ENCODE results near the gene DYNC1H1.
A peak's percentile ranks its signal among the peaks of the same experiment; 100 is the strongest.

DYNC1H1 gene

DNA sequence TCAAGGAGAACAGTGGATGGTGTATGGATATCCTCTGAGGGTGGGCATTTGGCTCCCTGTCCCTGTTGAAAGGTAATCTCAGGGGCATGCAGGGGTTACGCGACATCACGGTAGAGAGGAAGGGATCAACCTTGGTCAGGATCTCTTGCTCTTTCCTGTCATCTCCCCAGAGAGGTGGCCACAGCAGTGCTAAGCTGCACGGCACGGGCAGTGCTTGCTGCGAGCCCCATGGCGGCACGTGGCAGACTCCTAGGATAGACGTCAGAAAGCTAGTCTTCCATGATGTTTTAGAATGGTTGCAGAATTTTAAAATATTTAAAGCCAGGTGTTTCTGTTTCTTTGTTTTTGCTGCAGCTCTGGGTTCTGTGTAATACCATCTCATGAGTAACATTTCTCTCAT, 41.0 kb downstream of the DYNC1H1 start:
- DNase-seq, result no peak

DNA sequence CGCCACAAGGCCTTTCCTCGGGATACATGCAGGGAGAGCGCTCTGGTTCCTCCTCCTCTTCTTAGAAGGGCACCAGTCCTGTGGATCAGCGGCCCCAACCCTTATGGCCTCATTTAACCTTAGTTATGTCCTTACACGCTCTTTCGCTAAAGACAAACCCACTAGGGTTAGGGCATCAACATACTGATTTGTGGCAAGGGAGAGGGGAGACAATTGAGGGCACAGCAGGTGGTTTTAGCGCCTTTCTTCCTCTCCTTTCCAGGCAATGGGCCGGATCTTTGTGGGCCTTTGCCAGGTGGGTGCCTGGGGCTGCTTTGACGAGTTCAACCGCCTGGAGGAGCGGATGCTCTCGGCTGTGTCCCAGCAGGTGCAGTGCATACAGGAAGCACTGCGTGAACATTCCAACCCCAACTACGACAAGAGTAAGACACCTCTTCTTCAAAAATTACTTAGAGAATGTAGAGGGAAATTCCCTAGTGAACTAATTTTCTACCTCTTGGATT, 43.6 kb downstream of the DYNC1H1 start:
- no peak for DNase-seq

DNA sequence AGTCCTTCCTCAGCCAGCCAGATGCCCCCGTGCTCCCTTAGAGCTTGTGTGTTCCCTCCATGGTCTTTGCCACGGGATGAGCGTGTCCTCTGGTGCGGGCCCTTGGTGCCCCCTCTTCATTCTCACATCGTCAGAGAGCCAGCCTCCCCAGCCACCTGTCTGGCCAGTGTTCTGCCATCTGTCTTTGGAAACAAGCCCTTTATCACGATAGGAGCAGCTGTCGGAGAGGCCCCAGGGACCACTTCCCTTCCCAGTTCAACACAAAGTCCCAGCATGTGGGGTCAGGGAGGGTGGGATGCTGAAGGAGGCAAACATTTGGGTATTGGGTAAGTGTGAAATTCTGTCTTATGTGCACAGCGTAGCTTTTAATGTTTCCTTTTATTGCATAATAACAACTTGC, 44.5 kb downstream of the DYNC1H1 start:
- DNase-seq, result no peak

DNA sequence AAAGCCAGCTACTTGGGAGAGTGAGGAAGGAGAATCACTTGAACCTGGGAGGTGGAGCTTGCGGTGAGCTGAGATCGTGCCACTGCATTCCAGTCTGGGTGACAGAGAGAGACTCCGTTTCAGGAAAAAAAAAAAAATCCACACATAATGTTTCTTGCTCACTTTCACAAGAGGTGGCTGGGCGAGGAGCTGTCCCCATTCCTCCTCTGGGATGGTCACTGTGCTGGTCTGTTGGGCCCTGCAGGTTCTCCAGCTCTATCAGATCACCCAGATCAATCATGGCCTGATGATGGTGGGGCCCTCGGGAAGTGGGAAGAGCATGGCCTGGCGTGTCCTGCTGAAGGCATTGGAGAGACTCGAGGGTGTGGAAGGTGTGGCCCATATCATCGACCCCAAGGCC, 47.3 kb downstream of the DYNC1H1 start:
- no peak for DNase-seq

DNA sequence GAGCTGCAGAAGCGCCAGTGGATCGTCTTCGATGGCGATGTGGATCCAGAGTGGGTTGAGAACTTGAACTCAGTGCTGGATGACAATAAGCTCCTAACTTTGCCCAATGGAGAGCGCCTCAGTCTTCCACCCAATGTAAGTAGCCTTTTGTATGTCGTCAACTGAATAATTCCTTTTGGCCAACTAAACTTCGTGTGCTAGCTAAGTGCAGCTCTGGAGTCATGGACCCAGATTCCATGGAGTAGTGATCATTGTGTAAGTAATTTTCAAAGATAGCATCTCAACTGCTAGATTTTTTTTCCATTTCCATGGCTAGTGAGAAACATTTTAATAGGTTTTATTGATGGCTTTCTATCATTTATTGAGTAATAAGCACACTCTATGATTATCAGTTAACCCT, 48.0 kb downstream of the DYNC1H1 start:
- no peak for DNase-seq

DNA sequence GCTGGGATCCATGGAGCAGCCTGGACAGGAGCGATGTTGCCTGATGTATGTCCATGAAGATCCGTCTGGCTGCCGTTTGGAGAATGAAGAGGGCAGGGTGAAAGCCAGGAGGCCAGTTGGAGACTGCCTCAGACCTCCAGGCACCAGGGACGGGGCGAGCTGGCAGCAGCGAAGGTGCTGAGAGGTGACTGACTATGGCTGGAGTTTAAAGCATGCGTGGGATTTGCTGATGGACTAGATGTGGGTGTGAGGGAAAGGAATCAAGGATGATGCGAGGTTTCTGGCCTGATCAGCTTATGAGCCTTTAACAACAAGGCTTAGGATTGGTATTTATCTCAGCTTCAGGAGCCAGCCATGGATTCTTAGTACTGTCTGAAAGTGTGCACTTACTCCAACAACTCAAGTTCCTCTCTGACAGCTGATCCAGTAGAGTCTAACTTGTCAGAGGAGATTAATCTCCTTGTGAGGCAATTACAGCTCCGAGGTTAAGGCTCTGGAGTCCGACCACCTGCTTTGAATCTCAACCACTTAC, 49.4 kb downstream of the DYNC1H1 start:
- DNase-seq, result no peak

DNA sequence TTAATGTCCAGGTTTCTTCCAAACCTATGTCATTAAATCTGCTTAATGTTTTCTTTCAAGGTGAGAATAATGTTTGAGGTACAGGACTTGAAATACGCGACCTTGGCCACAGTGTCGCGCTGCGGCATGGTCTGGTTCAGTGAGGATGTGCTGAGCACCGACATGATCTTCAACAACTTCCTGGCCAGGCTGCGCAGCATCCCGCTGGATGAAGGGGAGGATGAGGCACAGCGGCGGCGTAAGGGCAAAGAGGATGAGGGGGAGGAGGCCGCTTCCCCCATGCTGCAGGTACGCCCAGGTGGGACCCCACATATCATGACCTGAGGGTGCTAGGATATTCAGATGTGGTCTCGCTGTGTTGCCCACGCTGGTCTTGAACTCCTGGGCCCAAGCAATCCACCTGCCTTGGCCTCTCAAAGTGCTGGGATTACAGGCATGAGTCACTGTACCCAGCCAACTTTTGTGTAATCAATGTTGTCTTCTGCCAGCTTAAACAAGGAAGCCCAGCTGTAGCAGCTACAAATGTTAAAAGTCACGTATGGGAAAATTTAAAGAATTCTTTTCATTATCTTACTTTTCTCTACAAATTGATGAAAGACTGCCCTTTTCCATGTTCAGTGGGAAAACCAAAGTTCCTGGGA, 50.8 kb downstream of the DYNC1H1 start:
- no peak for DNase-seq

DNA sequence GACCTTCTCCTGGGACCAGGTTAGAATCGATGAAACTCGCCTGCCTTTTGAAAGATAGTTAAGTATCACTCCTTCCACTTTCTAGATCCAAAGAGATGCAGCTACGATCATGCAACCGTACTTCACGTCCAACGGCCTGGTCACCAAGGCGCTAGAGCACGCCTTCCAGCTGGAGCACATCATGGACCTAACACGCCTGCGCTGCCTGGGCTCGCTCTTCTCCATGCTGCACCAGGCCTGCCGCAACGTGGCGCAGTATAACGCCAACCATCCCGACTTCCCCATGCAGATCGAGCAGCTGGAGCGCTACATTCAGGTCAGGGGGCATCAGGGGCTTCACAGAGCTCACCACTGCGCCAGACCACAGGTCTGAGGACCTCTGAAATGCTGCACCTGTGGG, 51.4 kb downstream of the DYNC1H1 start:
- no peak for DNase-seq

DNA sequence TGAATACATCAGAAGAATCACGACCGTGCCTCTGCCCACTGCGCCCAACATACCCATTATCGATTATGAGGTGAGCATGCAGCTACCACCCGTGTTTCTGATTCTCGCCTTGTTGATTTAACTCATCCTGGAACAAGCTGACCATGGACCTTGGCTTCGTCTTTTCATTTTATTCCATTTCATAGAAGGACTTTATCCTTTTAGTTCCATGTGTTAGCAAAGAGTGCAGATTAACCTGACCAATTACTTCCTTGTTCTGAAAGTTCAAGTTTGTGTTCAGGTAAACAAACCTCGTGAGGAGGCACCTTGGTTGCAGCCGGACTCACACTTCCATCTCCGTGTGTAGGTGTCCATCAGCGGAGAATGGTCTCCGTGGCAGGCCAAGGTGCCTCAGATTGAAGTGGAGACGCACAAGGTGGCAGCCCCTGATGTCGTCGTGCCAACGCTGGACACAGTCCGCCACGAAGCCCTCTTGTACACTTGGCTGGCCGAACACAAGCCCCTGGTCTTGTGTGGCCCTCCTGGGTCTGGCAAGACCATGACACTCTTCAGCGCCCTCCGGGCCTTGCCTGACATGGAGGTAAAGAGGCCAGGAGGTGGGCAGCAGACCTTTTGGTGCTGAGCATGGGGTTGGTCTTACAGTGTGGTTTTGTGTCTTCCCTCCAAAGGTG, 52.2 kb downstream of the DYNC1H1 start:
- no peak for DNase-seq

DNA sequence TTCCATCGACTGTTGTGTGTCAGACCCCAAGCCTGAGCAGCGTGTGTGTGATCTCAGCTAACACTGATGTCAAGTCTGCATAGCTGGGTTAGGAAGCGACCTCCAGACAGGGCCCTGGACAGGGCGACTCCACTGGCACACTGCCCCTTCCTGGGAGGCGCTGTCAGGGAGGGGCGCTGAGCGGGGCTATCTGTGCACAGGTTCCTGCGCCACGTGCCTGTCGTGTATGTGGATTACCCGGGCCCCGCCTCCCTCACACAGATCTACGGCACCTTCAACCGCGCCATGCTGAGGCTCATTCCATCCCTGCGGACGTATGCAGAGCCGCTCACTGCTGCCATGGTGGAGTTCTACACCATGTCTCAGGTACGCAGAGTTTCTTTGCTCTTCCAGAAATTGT, 53.9 kb downstream of the DYNC1H1 start:
- no peak for DNase-seq

DNA sequence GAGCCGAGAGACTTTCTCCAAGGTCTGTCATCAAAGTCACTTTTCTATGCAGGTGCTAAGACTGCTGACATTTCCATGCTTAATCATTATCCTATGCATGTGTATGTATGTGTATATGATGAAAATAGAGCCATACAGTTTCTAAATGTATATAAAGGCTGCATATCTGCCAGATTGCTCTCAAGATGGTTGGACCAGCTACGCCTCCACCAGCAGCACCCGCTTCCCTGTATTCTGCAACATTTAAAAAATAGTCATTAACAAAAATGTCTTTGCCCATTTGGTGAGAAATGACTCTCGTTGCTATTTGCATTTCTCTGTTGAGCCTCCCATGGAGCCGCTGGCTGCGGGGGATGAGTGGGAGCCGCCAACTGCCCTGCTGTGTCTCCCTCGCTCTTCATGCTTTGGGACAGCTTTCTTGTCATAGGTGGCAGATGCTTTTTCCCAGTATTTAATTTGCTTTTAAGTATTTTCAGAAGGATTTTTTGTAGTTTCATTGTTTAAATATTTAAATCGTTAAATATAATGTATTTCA, 54.7 kb downstream of the DYNC1H1 start:
- DNase-seq, result no peak

DNA sequence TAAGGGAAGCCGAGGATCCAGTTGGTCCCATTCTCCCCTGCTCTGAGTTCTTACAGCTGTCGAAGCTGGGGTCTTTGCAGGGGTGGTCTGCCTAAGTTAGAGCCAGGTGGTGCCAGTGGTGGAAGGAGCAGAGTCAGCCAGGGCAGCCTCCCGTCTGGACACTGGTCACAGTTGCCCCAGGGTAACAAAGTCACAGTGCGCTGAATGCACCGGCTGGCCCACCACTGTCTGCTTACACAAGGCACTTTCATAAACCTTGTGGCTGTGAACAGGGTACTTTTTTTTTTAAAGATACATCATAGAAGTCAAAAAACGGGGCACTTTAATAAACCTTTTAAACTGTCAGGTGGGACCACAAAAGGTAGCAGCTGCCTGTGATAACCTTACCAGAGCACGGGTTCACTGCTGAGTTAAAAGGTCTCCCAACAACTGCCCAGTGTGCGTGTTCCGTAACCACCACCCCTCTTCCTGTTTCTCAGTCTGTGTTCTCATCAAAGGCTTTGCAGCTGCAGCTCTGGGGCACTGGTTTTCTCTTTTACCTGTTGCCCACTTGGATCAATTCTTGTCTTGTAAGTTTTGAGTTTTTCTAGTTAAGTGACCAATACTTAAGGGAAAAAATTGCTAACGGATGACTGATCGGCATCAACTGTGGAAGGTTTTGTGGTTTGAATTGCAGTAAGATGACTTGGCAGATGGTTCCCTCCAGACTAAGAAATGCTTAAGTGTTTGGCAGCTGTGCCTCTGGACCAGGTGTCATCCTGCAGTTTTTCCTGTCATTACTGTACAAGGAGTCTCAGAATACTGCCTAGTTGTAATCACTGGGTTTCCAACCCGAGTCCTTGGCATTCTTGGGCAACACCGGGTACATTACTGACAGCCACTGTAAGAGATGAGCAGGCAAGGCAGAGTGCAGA, 55.9 kb downstream of the DYNC1H1 start:
- DNase-seq, result peak; percentile 46 to 59

DNA sequence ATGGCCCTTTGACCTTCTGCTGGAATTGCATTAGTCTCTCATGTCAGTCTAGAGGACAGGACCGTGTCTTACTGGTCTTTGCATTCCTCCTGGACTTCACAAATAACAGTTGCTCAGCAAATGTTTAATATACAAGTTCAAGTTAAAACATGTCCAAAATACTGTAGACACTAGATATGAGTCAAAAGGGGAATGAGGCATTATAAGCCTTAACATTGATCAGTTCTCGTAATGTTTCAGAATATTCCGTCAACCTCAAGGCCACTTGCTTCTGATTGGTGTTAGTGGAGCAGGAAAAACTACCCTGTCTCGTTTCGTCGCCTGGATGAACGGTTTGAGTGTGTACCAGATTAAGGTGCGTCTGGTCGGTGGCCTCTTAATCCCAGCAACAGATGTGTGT, 62.6 kb downstream of the DYNC1H1 start:
- DNase-seq, result no peak

DNA sequence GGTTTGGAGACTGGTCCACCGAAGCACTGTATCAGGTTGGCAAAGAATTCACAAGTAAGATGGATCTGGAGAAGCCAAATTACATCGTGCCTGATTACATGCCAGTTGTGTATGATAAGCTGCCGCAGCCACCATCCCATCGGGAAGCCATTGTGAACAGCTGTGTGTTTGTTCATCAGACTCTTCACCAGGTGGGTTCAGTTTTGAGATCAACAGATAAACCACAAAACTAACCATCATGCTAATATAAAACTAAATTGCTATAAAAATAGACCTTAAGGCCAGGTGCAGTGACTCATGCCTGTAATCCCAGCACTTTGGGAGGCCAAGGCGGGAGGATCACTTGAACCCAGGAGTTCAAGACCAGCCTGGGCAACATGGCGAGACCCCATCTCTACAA, 63.6 kb downstream of the DYNC1H1 start:
- no peak for DNase-seq

DNA sequence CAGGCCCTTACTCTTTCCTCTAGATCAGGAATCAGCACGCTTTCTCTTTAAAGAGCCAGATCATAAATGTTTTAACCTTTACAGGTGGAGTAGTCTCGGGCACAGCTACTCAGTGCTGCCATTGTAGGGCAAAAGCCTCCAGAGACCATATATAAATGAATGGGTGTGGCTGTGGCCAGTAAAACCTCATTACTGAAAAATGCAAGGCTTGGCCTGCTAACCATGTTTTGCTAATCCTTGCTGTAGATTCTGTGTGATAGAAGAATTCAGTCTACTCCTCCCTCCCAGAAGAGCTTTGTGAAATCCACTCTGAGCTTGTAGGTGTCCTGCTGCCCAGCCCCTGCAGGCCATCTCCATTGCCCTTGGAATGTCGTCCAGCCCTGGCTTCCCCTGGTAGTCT, 64.4 kb downstream of the DYNC1H1 start:
- DNase-seq, result peak in 1 of 2 experiments; percentile 24

DNA sequence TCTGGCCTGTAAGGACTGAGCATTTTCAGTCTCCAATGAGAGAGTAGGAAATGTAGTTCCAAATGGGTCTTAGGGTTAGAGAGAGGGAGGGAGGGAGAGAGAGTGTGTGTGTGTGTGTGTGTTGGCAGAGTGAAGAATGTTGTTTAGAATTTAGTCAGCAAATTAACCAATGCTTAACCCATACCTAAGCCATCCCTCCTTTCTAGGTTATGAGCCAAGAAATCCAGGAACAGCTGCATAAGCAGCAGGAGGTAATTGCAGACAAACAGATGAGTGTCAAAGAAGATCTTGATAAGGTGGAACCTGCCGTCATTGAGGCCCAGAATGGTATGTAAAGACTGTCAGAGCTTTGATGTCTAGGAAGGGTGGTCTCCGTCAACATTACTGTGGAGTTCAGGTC, 65.6 kb downstream of the DYNC1H1 start:
- DNase-seq, result no peak

DNA sequence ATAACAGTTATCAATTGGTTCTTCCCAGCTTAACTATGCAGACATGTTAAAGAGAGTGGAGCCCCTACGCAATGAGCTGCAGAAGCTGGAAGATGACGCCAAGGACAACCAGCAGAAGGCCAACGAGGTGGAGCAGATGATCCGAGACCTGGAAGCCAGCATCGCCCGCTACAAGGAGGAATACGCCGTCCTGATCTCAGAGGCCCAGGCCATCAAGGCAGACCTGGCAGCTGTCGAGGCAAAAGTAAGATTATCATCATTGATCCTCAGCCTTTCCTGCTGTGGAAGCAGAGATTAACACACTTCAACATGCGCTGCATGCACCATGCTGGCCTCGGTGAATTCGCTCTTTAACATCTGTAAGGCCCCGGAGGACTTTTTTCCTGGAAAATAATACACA, 68.9 kb downstream of the DYNC1H1 start:
- no peak for DNase-seq

DNA sequence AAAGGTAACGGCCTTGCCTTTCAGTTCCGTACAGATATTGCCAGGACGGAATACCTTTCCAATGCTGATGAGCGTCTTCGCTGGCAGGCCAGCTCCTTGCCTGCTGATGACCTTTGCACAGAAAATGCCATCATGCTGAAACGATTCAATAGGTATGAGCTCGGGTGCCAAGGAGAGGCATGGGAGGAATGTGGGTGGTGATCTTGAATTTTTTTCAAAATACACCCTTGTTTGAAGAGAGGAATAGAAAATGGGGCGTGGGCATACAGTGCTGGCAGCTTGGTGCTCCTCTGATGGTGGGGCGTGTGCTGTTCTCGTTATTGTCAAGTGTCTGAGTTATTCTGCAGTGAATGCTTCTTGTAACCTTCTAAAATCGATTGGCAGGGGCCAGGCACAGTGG, 69.9 kb downstream of the DYNC1H1 start:
- DNase-seq, result no peak

DNA sequence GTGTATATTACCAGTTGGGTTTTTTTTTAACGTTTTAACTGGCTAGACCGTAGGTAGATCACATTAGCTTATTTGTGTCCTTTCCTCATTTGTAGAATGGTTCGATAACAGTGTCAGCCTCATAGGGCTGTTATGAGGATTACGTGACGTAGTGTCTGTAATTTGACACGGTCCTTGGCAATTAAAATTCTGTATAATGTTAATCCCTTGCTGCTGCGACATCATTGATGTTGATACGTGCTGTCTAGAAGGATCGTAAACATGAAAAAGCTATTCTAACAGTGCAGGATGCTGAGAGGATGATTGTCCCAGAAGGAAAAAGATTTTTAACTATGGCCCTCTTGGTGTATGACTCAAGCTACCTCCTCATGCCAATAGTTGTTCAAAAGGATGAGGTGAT, 71.5 kb downstream of the DYNC1H1 start:
- DNase-seq, result no peak

DNA sequence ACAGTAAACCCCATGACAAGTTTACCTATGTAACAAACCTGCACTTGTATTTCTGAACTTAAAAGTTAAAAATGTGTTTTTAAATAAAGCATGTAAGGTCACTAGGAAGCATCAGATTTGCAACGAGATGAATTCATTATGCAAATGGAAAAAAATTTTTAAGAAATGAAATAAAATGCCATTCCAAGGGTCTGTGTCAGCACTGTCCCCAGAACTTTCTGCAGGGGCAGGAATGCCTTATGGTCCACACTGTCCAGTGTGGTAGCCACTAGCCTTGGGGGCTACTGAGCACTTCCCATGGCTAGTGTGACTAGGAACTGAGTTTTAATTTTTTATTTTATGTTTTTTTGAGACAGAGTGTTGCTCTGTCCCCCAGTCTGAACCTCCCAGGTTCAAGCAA, 73.3 kb downstream of the DYNC1H1 start:
- DNase-seq, result no peak

DNA sequence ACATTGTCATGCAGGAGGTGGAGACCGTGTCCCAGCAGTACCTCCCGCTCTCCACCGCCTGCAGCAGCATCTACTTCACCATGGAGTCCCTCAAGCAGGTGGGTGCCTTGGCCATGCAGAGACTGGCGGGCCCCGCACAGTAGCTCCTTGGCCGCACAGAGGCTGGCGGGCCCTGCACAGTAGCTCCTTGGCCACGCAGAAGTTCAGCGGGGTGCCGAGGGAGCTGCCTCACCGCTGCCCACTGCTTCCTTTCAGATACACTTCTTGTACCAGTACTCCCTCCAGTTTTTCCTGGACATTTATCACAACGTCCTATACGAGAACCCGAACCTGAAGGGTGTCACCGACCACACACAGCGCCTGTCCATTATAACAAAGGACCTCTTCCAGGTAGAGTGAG, 74.8 kb downstream of the DYNC1H1 start:
- no peak for DNase-seq

DNA sequence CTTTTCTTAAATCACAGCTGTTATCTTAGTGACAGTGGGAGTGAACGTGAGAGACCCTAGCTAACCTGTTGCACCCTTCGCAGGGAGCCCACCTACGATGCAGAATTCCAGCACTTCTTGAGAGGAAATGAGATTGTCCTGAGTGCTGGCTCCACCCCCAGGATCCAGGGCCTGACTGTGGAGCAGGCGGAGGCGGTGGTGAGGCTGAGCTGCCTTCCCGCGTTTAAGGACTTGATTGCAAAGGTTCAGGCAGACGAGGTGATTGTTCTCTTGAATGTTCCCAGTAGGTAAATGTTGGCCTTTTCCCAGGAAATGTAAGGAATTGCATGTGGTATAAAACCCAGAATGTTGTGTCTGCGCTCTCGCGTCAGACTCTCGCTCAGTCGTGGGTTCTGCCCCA, 75.8 kb downstream of the DYNC1H1 start:
- DNase-seq, result no peak

DNA sequence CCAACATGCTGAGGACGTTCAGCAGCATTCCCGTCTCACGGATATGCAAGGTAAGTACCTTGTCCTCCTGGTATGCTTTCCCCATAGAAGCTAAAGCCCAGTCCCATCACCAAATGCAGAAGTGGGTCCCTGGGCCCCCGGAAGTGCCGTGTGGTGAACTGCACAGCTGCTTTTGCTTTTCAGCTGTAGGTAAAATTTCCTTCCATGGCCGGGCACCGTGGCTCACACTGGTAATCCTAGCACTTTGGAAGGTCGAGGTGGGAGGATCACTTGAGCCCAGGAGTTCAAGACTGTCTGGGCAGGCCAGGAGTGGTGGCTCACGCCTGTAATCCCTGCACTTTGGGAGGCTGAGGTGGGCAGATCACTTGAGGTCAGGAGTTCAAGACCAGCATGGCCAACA, 78.3 kb downstream of the DYNC1H1 start:
- DNase-seq, result no peak
